Parathyroid adenoma (tissue), 2 donors: ENCODE data around the gene EXOSC9.

Experiments
- H2AFZ ChIP-seq: fragments of 300-600 bp; sonication (generic); one replicate; pipeline ENCODE4 v1.7.0; 2017; ENCODE audit warnings: antibody characterized with exemption, mild to moderate bottlenecking
- H3K27ac ChIP-seq: fragments of 300-600 bp; sonication (generic); one replicate; pipeline ENCODE4 v1.7.0; 2017
- H3K27me3 ChIP-seq: fragments of 300-600 bp; sonication (generic); one replicate; pipeline ENCODE4 v1.7.0; 2017; ENCODE audit warnings: low read length; ENCODE audit not compliant: control insufficient read depth, insufficient read depth
- H3K36me3 ChIP-seq: fragments of 300-600 bp; sonication (generic); one replicate; pipeline ENCODE4 v1.7.0; 2017; ENCODE audit warnings: low read length; ENCODE audit not compliant: control insufficient read depth, insufficient read depth
- H3K4me1 ChIP-seq: fragments of 300-600 bp; sonication (generic); one replicate; pipeline ENCODE4 v1.7.0; 2017; ENCODE audit warnings: control low read depth
- H3K4me2 ChIP-seq: fragments of 300-600 bp; sonication (generic); one replicate; pipeline ENCODE4 v1.7.0; 2017; ENCODE audit warnings: low read length
- H3K4me3 ChIP-seq: fragments of 300-600 bp; sonication (generic); one replicate; pipeline ENCODE4 v1.7.0; 2017; ENCODE audit warnings: low read depth, low read length
- H3K79me2 ChIP-seq: fragments of 300-600 bp; sonication (generic); one replicate; pipeline ENCODE4 v1.7.0; 2017; ENCODE audit warnings: control low read depth
- H3K9ac ChIP-seq: fragments of 300-600 bp; sonication (generic); one replicate; pipeline ENCODE4 v1.7.0; 2017; ENCODE audit warnings: mild to moderate bottlenecking
- H3K9me3 ChIP-seq: fragments of 300-600 bp; sonication (generic); one replicate; pipeline ENCODE4 v1.7.0; 2017; ENCODE audit warnings: low read length; ENCODE audit not compliant: control insufficient read depth
- TF ChIP-seq, protein P1 (sequence below): fragments of 300-600 bp; sonication (generic); IDR thresholded peaks from one replicate; pipeline ENCODE4 v1.7.0; 2017; ENCODE audit warnings: antibody characterized with exemption, mild to moderate bottlenecking
- donor health status: primary hyperparathyroidism.

Gene EXOSC9

DNA sequence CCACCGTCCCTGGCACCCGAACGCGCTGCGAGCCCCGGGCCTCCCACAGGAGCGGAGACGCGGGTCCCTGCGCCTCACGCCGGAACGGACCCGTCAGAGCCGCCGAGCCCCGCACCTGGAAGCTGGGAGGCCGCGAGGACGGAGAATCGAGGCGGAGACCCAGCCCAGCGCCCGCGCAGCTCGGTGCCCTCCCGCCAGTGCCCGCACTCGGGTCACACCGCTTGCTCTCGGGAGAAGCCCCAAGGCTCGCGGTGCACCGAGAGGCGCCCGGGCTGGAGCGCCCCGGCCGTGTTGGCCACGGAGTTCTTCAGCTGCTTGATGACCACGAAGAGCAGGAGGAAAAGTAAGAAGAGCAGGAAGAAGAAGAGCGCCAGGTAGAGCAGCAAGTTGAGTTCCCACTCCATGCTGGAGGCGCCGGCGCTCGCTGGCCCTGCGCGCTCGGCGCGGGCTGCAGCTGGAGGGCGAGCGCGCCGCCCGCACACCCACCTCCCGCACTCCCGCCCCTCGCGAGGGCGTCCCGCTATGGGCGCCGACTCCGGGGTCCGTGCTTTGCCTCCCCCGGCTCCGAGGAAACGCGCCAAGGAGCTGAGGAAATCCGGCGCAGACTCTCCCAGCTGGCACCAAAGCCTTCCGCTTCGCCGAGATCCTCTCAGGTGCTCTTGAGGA lies 36.3 kb upstream of the EXOSC9 start, which contains the start of gene SMIM43:
Gene SMIM43, minus strand, starts transcription at position 463 of the 666 bp plus-strand sequence. Its CDS starts 59 bp downstream, at position 404.
- Histone ChIP-seq H3K36me3 (no peaks in the 10 kb centered on the region), H3K79me2 (no peaks in the 10 kb centered on the region), H3K27me3 (no peaks in the 10 kb centered on the region), H3K27ac (no peak within 1 kb of the TSS), H3K9me3 (no peaks in the 10 kb centered on the region), H3K4me1 (no peaks in the 10 kb centered on the region), H3K9ac (no peak within 1 kb of the TSS), H3K4me3 (peak within 1 kb of the TSS; percentile 38), H3K4me2 (peak within 1 kb of the TSS; percentile 69), H2AFZ (peak within 1 kb of the TSS; percentile 75)
- TF ChIP-seq, protein P1, sequence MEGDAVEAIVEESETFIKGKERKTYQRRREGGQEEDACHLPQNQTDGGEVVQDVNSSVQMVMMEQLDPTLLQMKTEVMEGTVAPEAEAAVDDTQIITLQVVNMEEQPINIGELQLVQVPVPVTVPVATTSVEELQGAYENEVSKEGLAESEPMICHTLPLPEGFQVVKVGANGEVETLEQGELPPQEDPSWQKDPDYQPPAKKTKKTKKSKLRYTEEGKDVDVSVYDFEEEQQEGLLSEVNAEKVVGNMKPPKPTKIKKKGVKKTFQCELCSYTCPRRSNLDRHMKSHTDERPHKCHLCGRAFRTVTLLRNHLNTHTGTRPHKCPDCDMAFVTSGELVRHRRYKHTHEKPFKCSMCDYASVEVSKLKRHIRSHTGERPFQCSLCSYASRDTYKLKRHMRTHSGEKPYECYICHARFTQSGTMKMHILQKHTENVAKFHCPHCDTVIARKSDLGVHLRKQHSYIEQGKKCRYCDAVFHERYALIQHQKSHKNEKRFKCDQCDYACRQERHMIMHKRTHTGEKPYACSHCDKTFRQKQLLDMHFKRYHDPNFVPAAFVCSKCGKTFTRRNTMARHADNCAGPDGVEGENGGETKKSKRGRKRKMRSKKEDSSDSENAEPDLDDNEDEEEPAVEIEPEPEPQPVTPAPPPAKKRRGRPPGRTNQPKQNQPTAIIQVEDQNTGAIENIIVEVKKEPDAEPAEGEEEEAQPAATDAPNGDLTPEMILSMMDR, result no peak

DNA sequence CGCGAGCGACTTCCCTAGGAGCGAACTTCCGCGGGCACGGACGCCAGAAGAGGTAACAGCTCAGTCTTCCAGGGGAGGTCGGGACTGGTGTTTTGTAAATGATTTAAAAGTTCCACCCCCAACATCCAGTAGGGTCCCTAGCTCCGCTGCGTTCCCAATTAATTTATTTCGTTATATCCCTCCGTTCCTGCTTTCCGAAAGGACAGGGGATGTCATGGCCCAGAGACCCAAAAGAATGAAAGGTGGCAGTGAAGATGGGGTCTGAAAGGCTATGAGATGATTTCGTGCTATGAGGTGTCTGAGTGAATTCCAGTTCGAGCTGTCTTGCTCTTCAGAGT lies 35.8 kb upstream of the EXOSC9 start:
- Histone ChIP-seq H2AFZ (peak overlapping the region; percentile 75), H3K9me3 (no peaks in the 10 kb centered on the region), H3K36me3 (no peaks in the 10 kb centered on the region), H3K79me2 (no peaks in the 10 kb centered on the region), H3K27me3 (no peaks in the 10 kb centered on the region), H3K9ac (no peak overlapping the region), H3K4me1 (no peaks in the 10 kb centered on the region), H3K4me3 (peak overlapping the region; percentile 38), H3K27ac (no peak overlapping the region), H3K4me2 (peak overlapping the region; percentile 69)
- TF ChIP-seq, protein P1, result no peak

DNA sequence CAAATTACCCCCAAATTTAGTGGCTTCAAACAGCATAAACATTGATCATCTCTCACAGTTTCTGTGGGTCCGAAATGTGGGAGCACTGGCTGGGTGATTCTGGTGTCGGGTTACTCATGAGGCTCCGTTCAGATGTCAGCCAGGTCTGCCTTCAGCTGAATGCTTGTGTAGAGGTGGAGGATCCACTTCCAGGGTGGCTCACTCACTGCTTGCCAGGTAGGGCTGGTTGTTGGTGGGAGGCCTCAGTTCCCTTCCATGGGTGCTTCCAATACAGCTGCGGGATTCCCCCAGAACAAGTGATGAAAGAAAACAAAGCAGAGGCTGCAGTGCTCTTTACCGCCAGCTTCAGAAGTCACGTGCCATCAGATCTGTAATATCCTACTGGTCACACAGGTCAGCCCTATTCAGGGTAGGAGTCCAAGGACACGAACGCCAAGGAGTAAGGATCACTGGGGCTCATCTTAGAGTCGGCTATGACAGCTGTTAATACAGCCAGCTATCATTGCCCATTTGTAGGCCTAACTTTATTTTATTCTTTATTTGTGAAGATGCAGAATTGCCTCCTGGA lies 35.1 kb upstream of the EXOSC9 start:
- Histone ChIP-seq H3K4me3 (no peak overlapping the region), H3K9ac (no peak overlapping the region), H3K4me1 (no peaks in the 10 kb centered on the region), H3K36me3 (no peaks in the 10 kb centered on the region), H3K27ac (no peak overlapping the region), H3K79me2 (no peaks in the 10 kb centered on the region), H3K27me3 (no peaks in the 10 kb centered on the region), H2AFZ (peak overlapping the region; percentile 75), H3K9me3 (no peaks in the 10 kb centered on the region), H3K4me2 (no peak overlapping the region)
- TF ChIP-seq, protein P1, result no peak

DNA sequence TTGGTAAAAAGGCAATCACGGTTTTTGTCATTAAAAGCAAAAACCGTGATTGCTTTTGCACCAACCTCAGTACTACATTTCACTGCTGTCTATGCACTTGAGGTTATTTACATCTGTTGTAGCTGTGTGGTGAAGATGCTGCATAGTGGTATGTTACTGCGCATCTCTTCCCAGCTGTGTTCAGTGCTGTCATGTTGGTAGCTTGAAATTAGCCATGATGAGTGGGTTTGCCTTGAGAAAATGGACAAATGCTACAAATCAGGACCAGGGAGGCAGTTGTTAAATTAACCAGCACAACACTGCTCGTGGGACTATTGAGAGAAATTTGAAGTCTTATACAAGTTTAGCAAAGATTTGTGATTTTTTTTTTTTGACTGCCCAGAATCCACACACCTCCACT lies 34.0 kb upstream of the EXOSC9 start:
- H3K4me1 ChIP-seq, result no peaks in the 10 kb centered on the region
- no peak overlapping the region for H3K27ac ChIP-seq
- no peak overlapping the region for H3K4me3 ChIP-seq
- no peak overlapping the region for H2AFZ ChIP-seq
- H3K79me2 ChIP-seq, result no peaks in the 10 kb centered on the region
- H3K9me3 ChIP-seq, result no peaks in the 10 kb centered on the region
- no peak overlapping the region for H3K9ac ChIP-seq
- TF ChIP-seq, protein P1, result no peak
- no peak overlapping the region for H3K4me2 ChIP-seq
- no peaks in the 10 kb centered on the region for H3K36me3 ChIP-seq
- no peaks in the 10 kb centered on the region for H3K27me3 ChIP-seq

DNA sequence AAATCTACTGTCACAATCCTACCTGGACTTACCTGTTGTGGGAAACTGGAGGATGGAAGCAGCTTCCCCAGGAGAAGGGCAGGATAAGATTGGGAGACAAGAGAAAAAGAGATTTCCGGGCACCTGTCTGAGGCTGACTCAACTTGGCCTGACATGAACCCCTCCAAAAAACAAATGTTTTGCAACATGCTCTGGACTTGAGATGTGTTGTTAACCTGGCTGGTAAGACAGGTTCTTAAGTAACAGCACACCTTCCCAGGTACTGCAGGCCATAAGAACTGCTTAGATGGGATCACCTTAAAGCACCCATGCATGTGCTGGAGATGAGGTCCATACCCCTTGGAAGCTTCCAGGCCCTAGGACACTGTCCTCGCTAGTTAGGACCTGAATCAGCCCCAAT lies 31.8 kb upstream of the EXOSC9 start:
- H3K27ac ChIP-seq, result no peak overlapping the region
- TF ChIP-seq, protein P1, result no peak
- no peaks in the 10 kb centered on the region for H3K9me3 ChIP-seq
- no peak overlapping the region for H3K9ac ChIP-seq
- no peaks in the 10 kb centered on the region for H3K27me3 ChIP-seq
- H2AFZ ChIP-seq, result no peak overlapping the region
- H3K79me2 ChIP-seq, result no peaks in the 10 kb centered on the region
- H3K36me3 ChIP-seq, result no peaks in the 10 kb centered on the region
- no peak overlapping the region for H3K4me3 ChIP-seq
- H3K4me1 ChIP-seq, result no peaks in the 10 kb centered on the region
- H3K4me2 ChIP-seq, result no peak overlapping the region
